H9 (cell line): ENCODE measurements around the gene METTL8. TPM values are rescaled to one million over a fixed set of nuclear protein-coding genes. Genes with fewer than 3 reads are reported as not detected.
A peak's percentile ranks its signal among the peaks of the same experiment; 100 is the strongest.

ENCODE experiments used
- DNase-seq: peaks from one replicate; pipeline ENCODE4 v3.0.0-alpha.2; 2017
- H2AFZ ChIP-seq: one replicate; pipeline ENCODE4 v1.6.1; 2013; ENCODE audit warnings: mild to moderate bottlenecking, low read length, control low read depth, moderate library complexity
- H2AK5ac ChIP-seq: 2 replicates; pipeline ENCODE4 v1.6.1; 2013; ENCODE audit warnings: low read length, control low read depth, mixed read lengths; ENCODE audit not compliant: insufficient read length
- H2BK120ac ChIP-seq: one replicate; pipeline ENCODE4 v1.6.1; 2013; ENCODE audit warnings: low read depth, mild to moderate bottlenecking, low read length, control low read depth, inconsistent platforms; ENCODE audit not compliant: poor library complexity, severe bottlenecking
- H2BK12ac ChIP-seq: 2 replicates; pipeline ENCODE4 v1.6.1; 2013; ENCODE audit warnings: low read length, control low read depth, mixed read lengths, low read depth; ENCODE audit not compliant: insufficient read length
- H2BK15ac ChIP-seq: 2 replicates; pipeline ENCODE4 v1.6.1; 2013; ENCODE audit warnings: low read depth, low read length, control low read depth
- H2BK20ac ChIP-seq: one replicate; pipeline ENCODE4 v1.6.1; 2013; ENCODE audit warnings: low read depth, mild to moderate bottlenecking, low read length, control low read depth, inconsistent platforms; ENCODE audit not compliant: poor library complexity, severe bottlenecking
- H2BK5ac ChIP-seq: 2 replicates; pipeline ENCODE4 v1.6.1; 2013; ENCODE audit warnings: low read length, control low read depth, mixed read lengths; ENCODE audit not compliant: insufficient read length
- H3K14ac ChIP-seq: 2 replicates; pipeline ENCODE4 v1.6.1; 2013; ENCODE audit warnings: low read length, control low read depth; ENCODE audit not compliant: insufficient read depth
- H3K18ac ChIP-seq: 2 replicates; pipeline ENCODE4 v1.6.1; 2013; ENCODE audit warnings: low read depth, mild to moderate bottlenecking, mixed read lengths, low read length, control low read depth; ENCODE audit not compliant: insufficient read length
- H3K23ac ChIP-seq: 2 replicates; pipeline ENCODE4 v1.6.1; 2013; ENCODE audit warnings: low read length, control low read depth, mixed read lengths, low read depth; ENCODE audit not compliant: insufficient read length
- H3K23me2 ChIP-seq: 2 replicates; pipeline ENCODE4 v1.6.1; 2013; ENCODE audit warnings: low read depth, mild to moderate bottlenecking, mixed read lengths, low read length, control low read depth; ENCODE audit not compliant: insufficient read length, poor library complexity, severe bottlenecking
- H3K27ac ChIP-seq: 2 replicates; pipeline ENCODE4 v1.5.1; 2013; ENCODE audit warnings: low read length, control low read depth, mixed read lengths, low read depth; ENCODE audit not compliant: insufficient read length
- H3K27me3 ChIP-seq: 2 replicates; pipeline ENCODE4 v1.6.1; 2013; ENCODE audit warnings: low read length, control low read depth, inconsistent platforms; ENCODE audit not compliant: insufficient read depth
- H3K4ac ChIP-seq: 2 replicates; pipeline ENCODE4 v1.6.1; 2013; ENCODE audit warnings: low read depth, mild to moderate bottlenecking, control low read depth, inconsistent platforms, low read length, moderate library complexity
- H3K4me1 ChIP-seq: 2 replicates; pipeline ENCODE4 v1.6.1; 2013; ENCODE audit warnings: low read length, control low read depth, inconsistent platforms; ENCODE audit not compliant: insufficient read depth
- H3K4me2 ChIP-seq: 2 replicates; pipeline ENCODE4 v1.6.1; 2013; ENCODE audit warnings: low read length, control low read depth, mixed read lengths; ENCODE audit not compliant: insufficient read length, insufficient read depth
- H3K56ac ChIP-seq: 2 replicates; pipeline ENCODE4 v1.6.1; 2013; ENCODE audit warnings: low read depth, mild to moderate bottlenecking, mixed read lengths, low read length, control low read depth; ENCODE audit not compliant: insufficient read length
- H3K79me1 ChIP-seq: 2 replicates; pipeline ENCODE4 v1.6.1; 2013; ENCODE audit warnings: low read depth, mild to moderate bottlenecking, moderate library complexity, low read length, control low read depth, inconsistent platforms; ENCODE audit not compliant: insufficient read depth, poor library complexity, severe bottlenecking
- H3K79me2 ChIP-seq: 2 replicates; pipeline ENCODE4 v1.6.1; 2013; ENCODE audit warnings: low read length, control low read depth, inconsistent platforms; ENCODE audit not compliant: insufficient read depth
- H3K9ac ChIP-seq: 2 replicates; pipeline ENCODE4 v1.6.1; 2013; ENCODE audit warnings: low read length, control low read depth, mixed read lengths; ENCODE audit not compliant: insufficient read length; ENCODE audit errors: extremely low read depth
- H3K9me3 ChIP-seq: one replicate; pipeline ENCODE4 v1.6.1; 2013; ENCODE audit warnings: low read depth, low read length, inconsistent platforms; ENCODE audit not compliant: control insufficient read depth
- H3T11ph ChIP-seq: one replicate; pipeline ENCODE4 v1.6.1; 2013; ENCODE audit warnings: mild to moderate bottlenecking, low read length, control low read depth, inconsistent platforms
- H4K20me1 ChIP-seq: one replicate; pipeline ENCODE4 v1.6.1; 2013; ENCODE audit not compliant: control insufficient read depth, insufficient read length, insufficient read depth
- H4K5ac ChIP-seq: 2 replicates; pipeline ENCODE4 v1.6.1; 2013; ENCODE audit warnings: low read depth, mild to moderate bottlenecking, mixed read lengths, low read length, control low read depth; ENCODE audit not compliant: insufficient read length
- H4K8ac ChIP-seq: replicated peaks from 2 replicates; pipeline ENCODE4 v1.6.1; 2013; ENCODE audit warnings: low read length, control low read depth, mixed read lengths, low read depth; ENCODE audit not compliant: insufficient read length
- H4K91ac ChIP-seq: 2 replicates; pipeline ENCODE4 v1.6.1; 2013; ENCODE audit warnings: low read depth, mild to moderate bottlenecking, moderate library complexity, mixed read lengths, low read length, control low read depth; ENCODE audit not compliant: insufficient read length
- H3K27ac Mint-ChIP-seq, 3 experiments: 2 replicates in 2 of 3; 3 replicates in 1 of 3; pipeline ENCODE4 v1.8.0; 2020 to 2021; ENCODE audit warnings: mixed read lengths in 3 of 3, mild to moderate bottlenecking in 1 of 3, moderate library complexity in 1 of 3
- H3K27me3 Mint-ChIP-seq: 2 replicates; pipeline ENCODE4 v1.8.0; 2021; ENCODE audit warnings: low read depth, mild to moderate bottlenecking, moderate library complexity, mixed read lengths
- H3K36me3 Mint-ChIP-seq, 3 experiments: 2 replicates in 2 of 3; 3 replicates in 1 of 3; pipeline ENCODE4 v1.8.0; 2020 to 2021; ENCODE audit warnings: low read depth in 3 of 3, mixed read lengths in 3 of 3; ENCODE audit not compliant: insufficient read depth in 1 of 3
- H3K4me1 Mint-ChIP-seq, 2 experiments: 2 replicates each; pipeline ENCODE4 v1.8.0; 2020; ENCODE audit warnings: mixed read lengths in 2 of 2
- H3K4me3 Mint-ChIP-seq, 2 experiments: 2 replicates in 1 of 2; 3 replicates in 1 of 2; pipeline ENCODE4 v1.8.0; 2020 to 2021; ENCODE audit warnings: mild to moderate bottlenecking in 2 of 2, mixed read lengths in 2 of 2, moderate library complexity in 1 of 2
- H3K9me3 Mint-ChIP-seq, 2 experiments: 2 replicates in 1 of 2; 3 replicates in 1 of 2; pipeline ENCODE4 v1.8.0; 2020; ENCODE audit warnings: mild to moderate bottlenecking in 2 of 2, mixed read lengths in 2 of 2, moderate library complexity in 1 of 2
- CTCF ChIP-seq: fragments of 200-600 bp; sonication (generic); conservative IDR thresholded peaks from 3 replicates; pipeline ENCODE4 v1.8.0; 2021; ENCODE audit warnings: antibody characterized with exemption, mild to moderate bottlenecking
- WGBS: extraction: QIAGEN DNeasy Blood & Tissue Kit; methylation state at CpG from one replicate; pipeline ENCODE4 v1.1.7; 2013; ENCODE audit warnings: missing lambda C conversion rate, low lambda C conversion rate, mixed read lengths; ENCODE audit not compliant: insufficient read length; ENCODE audit errors: extremely low coverage; 5-methylcytosine and 5-hydroxymethylcytosine counted together
- total RNA-seq: library from RNA; stranded (reverse); gene quantifications from 2 replicates; pipeline ENCODE4 v1.2.1, GENCODE V29; 2021

The METTL8 gene
- total RNA-seq, 1 experiment from 2014 or later, result 40.9 TPM

GRCh38 chr2:171344182-171344581 lies 89.6 kb downstream of the METTL8 start:
- Histone ChIP-seq H3K79me1 (no peaks in the 10 kb centered on the region), H3K56ac (no peak overlapping the region), H3K4ac (no peak overlapping the region), H4K91ac (no peak overlapping the region), H4K8ac (no peak overlapping the region), H3K9me3 (no peaks in the 10 kb centered on the region), H4K5ac (no peak overlapping the region), H3K18ac (no peak overlapping the region), H2BK15ac (no peak overlapping the region), H2BK120ac (no peak overlapping the region), H4K20me1 (no peaks in the 10 kb centered on the region), H3K23ac (no peak overlapping the region), H2BK20ac (no peak overlapping the region), H3K14ac (no peak overlapping the region), H3K4me1 (no peaks in the 10 kb centered on the region), H3K27me3 (no peaks in the 10 kb centered on the region), H3K9ac (no peak overlapping the region), H3T11ph (no peak overlapping the region), H3K79me2 (no peaks in the 10 kb centered on the region), H2AK5ac (no peak overlapping the region), H2AFZ (no peak overlapping the region), H3K27ac (no peak overlapping the region), H3K23me2 (no peaks in the 10 kb centered on the region), H2BK5ac (no peak overlapping the region), H2BK12ac (no peak overlapping the region), H3K4me2 (no peak overlapping the region)
- WGBS, result no CpG with 5 or more reads among the region's 2 CpGs
- Mint-ChIP-seq H3K4me1 (peaks cover 8 to 10% of the 10 kb centered on the region in 2 experiments), H3K4me3 (no peak overlapping the region), H3K36me3 (no peaks in the 10 kb centered on the region), H3K27ac (peak overlapping the region in 2 of 3 experiments; percentile 28 to 42; a peak in 1 of 7 replicates), H3K27me3 (no peaks in the 10 kb centered on the region), H3K9me3 (no peaks in the 10 kb centered on the region)
- no peak for DNase-seq
- no peak for TF ChIP-seq CTCF
